C1 segment of cervical spinal cord (tissue), 14 donors: ENCODE data around the gene PACS2.

ENCODE experiments used
- DNase-seq, 14 donors: peaks; one replicate each; lab custom pipeline; 2025; lab: John Stamatoyannopoulos, UW

PACS2 gene

GRCh38 chr14:105384605-105385321 is 70.2 kb downstream of the PACS2 start:
- no peak for DNase-seq

- DNase-seq, result no peak
Measured at GRCh38 chr14:105385322-105385637, 70.7 kb downstream of the PACS2 start.

- peak in 2 of 14 donors; percentile 16 to 18 for DNase-seq
Measured at GRCh38 chr14:105385698-105386365, 71.3 kb downstream of the PACS2 start.

GRCh38 chr14:105386581-105387529 is 72.3 kb downstream of the PACS2 start:
- DNase-seq, result no peak

GRCh38 chr14:105387530-105387922 is 73.0 kb downstream of the PACS2 start:
- DNase-seq, result no peak

GRCh38 chr14:105388110-105388951 is 73.8 kb downstream of the PACS2 start:
- DNase-seq, result peak in 1 of 14 donors; percentile 17

GRCh38 chr14:105388976-105389375 is 74.4 kb downstream of the PACS2 start:
- no peak for DNase-seq

GRCh38 chr14:105389534-105389933 is 75.0 kb downstream of the PACS2 start:
- peak in 6 of 14 donors; percentile 2 to 54 (median 42) for DNase-seq

- DNase-seq, result peak in 4 of 14 donors; percentile 26 to 55 (median 45)
Measured at GRCh38 chr14:105389976-105390848, 75.7 kb downstream of the PACS2 start.

GRCh38 chr14:105390849-105391500 is 76.4 kb downstream of the PACS2 start:
- no peak for DNase-seq

GRCh38 chr14:105391541-105391940 is 77.0 kb downstream of the PACS2 start:
- no peak for DNase-seq

- DNase-seq, result no peak
Measured at GRCh38 chr14:105392131-105393090, 77.9 kb downstream of the PACS2 start.

- DNase-seq, result no peak
Measured at GRCh38 chr14:105393151-105393550, 78.6 kb downstream of the PACS2 start.

GRCh38 chr14:105394714-105395537 is 80.4 kb downstream of the PACS2 start:
- no peak for DNase-seq

- DNase-seq, result no peak
Measured at GRCh38 chr14:105395538-105395854, 80.9 kb downstream of the PACS2 start.

- peak in 1 of 14 donors; percentile 33 for DNase-seq
Measured at GRCh38 chr14:105397350-105397931, 82.9 kb downstream of the PACS2 start.

- peak in 13 of 14 donors; percentile 25 to 92 (median 72) for DNase-seq
Measured at GRCh38 chr14:105398044-105398725, 83.6 kb downstream of the PACS2 start, which contains the start of gene TEX22. TSS of gene TEX22 (plus strand) at chr14:105398538. CDS start at chr14:105399341, 803 bp downstream.
